Mesenchymal stem cell (in vitro differentiated cells and primary cell): ENCODE measurements around the gene EN2.

Experiments used
- DNase-seq: peaks from one replicate; pipeline ENCODE4 v3.0.0-alpha.2; 2013
- H2AFZ ChIP-seq: one replicate; pipeline ENCODE4 v1.6.1; 2013; ENCODE audit warnings: low read depth, mild to moderate bottlenecking, control low read depth, inconsistent platforms, low read length, moderate library complexity
- H2AK5ac ChIP-seq: 2 replicates; pipeline ENCODE4 v1.6.1; 2013; ENCODE audit warnings: low read length, moderate library complexity, mild to moderate bottlenecking, inconsistent platforms; ENCODE audit not compliant: severe bottlenecking
- H2BK120ac ChIP-seq: one replicate; pipeline ENCODE4 v1.6.1; 2013; ENCODE audit warnings: low read depth, mild to moderate bottlenecking, inconsistent platforms, low read length, moderate library complexity
- H2BK12ac ChIP-seq, 2 experiments: one replicate each; pipeline ENCODE4 v1.6.1; 2013; ENCODE audit warnings: inconsistent platforms in 2 of 2, low read length in 2 of 2, mild to moderate bottlenecking in 2 of 2, moderate library complexity in 2 of 2, control low read depth in 1 of 2
- H2BK15ac ChIP-seq: one replicate; pipeline ENCODE4 v1.6.1; 2013; ENCODE audit warnings: mild to moderate bottlenecking, low read depth, inconsistent platforms; ENCODE audit not compliant: poor library complexity, severe bottlenecking
- H2BK5ac ChIP-seq: 2 replicates; pipeline ENCODE4 v1.6.1; 2013; ENCODE audit warnings: low read depth, mild to moderate bottlenecking, low read length, control low read depth, inconsistent platforms; ENCODE audit not compliant: poor library complexity, severe bottlenecking
- H3K14ac ChIP-seq, 2 experiments: one replicate each; pipeline ENCODE4 v1.6.1; 2013; ENCODE audit warnings: inconsistent platforms in 2 of 2, low read length in 2 of 2, control low read depth in 1 of 2, mild to moderate bottlenecking in 1 of 2, moderate library complexity in 1 of 2
- H3K18ac ChIP-seq, 2 experiments: one replicate each; pipeline ENCODE4 v1.6.1; 2013; ENCODE audit warnings: inconsistent platforms in 2 of 2, low read length in 2 of 2, control low read depth in 1 of 2, low read depth in 1 of 2, mild to moderate bottlenecking in 1 of 2
- H3K23ac ChIP-seq, 2 experiments: one replicate each; pipeline ENCODE4 v1.6.1; 2013; ENCODE audit warnings: inconsistent platforms in 2 of 2, low read length in 2 of 2, mild to moderate bottlenecking in 2 of 2, moderate library complexity in 2 of 2, control low read depth in 1 of 2
- H3K27ac ChIP-seq: 2 replicates; pipeline ENCODE4 v1.5.1; 2013; ENCODE audit warnings: mild to moderate bottlenecking, moderate library complexity, low read length, control low read depth, inconsistent platforms; ENCODE audit not compliant: poor library complexity, severe bottlenecking
- H3K27me3 ChIP-seq, 2 experiments: 2 replicates each; pipeline versions ENCODE4 v1.6.1 to v1.7.0; 2013; ENCODE audit warnings: low read length in 2 of 2, mild to moderate bottlenecking in 2 of 2, moderate library complexity in 2 of 2, control low read depth in 1 of 2, inconsistent platforms in 1 of 2; ENCODE audit not compliant: control insufficient read depth in 1 of 2, insufficient read depth in 1 of 2
- H3K36me3 ChIP-seq, 2 experiments: 2 replicates each; pipeline versions ENCODE4 v1.6.1 to v1.7.0; 2013; ENCODE audit warnings: low read length in 2 of 2, control low read depth in 1 of 2, inconsistent platforms in 1 of 2, low read depth in 1 of 2, mild to moderate bottlenecking in 1 of 2; ENCODE audit not compliant: insufficient read depth in 2 of 2, control insufficient read depth in 1 of 2
- H3K4ac ChIP-seq, 2 experiments: one replicate each; pipeline ENCODE4 v1.6.1; 2013; ENCODE audit warnings: inconsistent platforms in 2 of 2, low read length in 2 of 2, mild to moderate bottlenecking in 2 of 2, moderate library complexity in 2 of 2, control low read depth in 1 of 2, low read depth in 1 of 2
- H3K4me1 ChIP-seq: 2 replicates; pipeline ENCODE4 v1.6.1; 2013; ENCODE audit warnings: low read depth, low read length, control low read depth; ENCODE audit not compliant: control insufficient read depth, insufficient read depth
- H3K4me2 ChIP-seq: 2 replicates; pipeline ENCODE4 v1.6.1; 2013; ENCODE audit warnings: low read length, mild to moderate bottlenecking, inconsistent platforms; ENCODE audit not compliant: poor library complexity, severe bottlenecking
- H3K4me3 ChIP-seq, 2 experiments: 2 replicates each; pipeline versions ENCODE4 v1.5.1 to v1.7.0; 2013; ENCODE audit warnings: low read length in 2 of 2, mild to moderate bottlenecking in 2 of 2, control low read depth in 1 of 2, low read depth in 1 of 2; ENCODE audit not compliant: insufficient read depth in 1 of 2
- H3K79me1 ChIP-seq: replicated peaks from 2 replicates; pipeline ENCODE4 v1.6.1; 2013; ENCODE audit warnings: mild to moderate bottlenecking, control low read depth, low read length, inconsistent platforms; ENCODE audit not compliant: poor library complexity, severe bottlenecking
- H3K9ac ChIP-seq: 2 replicates; pipeline ENCODE4 v1.7.0; 2013; ENCODE audit warnings: mild to moderate bottlenecking, low read length, moderate library complexity
- H3K9me3 ChIP-seq: 2 replicates; pipeline ENCODE4 v1.7.0; 2013; ENCODE audit warnings: mild to moderate bottlenecking, low read length; ENCODE audit not compliant: control insufficient read depth
- H4K8ac ChIP-seq: one replicate; pipeline ENCODE4 v1.6.1; 2013; ENCODE audit warnings: inconsistent platforms, mild to moderate bottlenecking, low read length, moderate library complexity
- H4K91ac ChIP-seq: one replicate; pipeline ENCODE4 v1.6.1; 2013; ENCODE audit warnings: mild to moderate bottlenecking, low read length, inconsistent platforms
- WGBS: methylation state at CpG from one replicate; pipeline ENCODE4 v1.1.7; 2013; ENCODE audit warnings: mixed read lengths; 5-methylcytosine and 5-hydroxymethylcytosine counted together

Gene EN2

GRCh38 chr7:155439311-155440017 lies 18.5 kb upstream of the EN2 start:
- H3K4ac ChIP-seq: no peak overlapping the region
- H3K4me3 ChIP-seq: no peak overlapping the region
- H4K8ac ChIP-seq: no peak overlapping the region
- H3K36me3 ChIP-seq: no peaks in the 10 kb centered on the region
- H2BK15ac ChIP-seq: no peak overlapping the region
- no peak overlapping the region for H2AFZ ChIP-seq
- peaks cover 62 to 70% of the 10 kb centered on the region in 2 experiments for H3K27me3 ChIP-seq
- H2BK12ac ChIP-seq: no peak overlapping the region
- no peak overlapping the region for H3K27ac ChIP-seq
- H3K18ac ChIP-seq: no peak overlapping the region
- DNase-seq: no peak
- 76% methylated on average over 20 of the region's 20 CpGs for WGBS
- no peak overlapping the region for H3K9ac ChIP-seq
- no peaks in the 10 kb centered on the region for H3K9me3 ChIP-seq
- H3K14ac ChIP-seq: no peak overlapping the region
- H4K91ac ChIP-seq: no peak overlapping the region
- no peak overlapping the region for H3K4me2 ChIP-seq
- H2BK120ac ChIP-seq: no peak overlapping the region
- no peak overlapping the region for H3K23ac ChIP-seq
- no peak overlapping the region for H2BK5ac ChIP-seq
- no peaks in the 10 kb centered on the region for H3K4me1 ChIP-seq
- H3K79me1 ChIP-seq: no peaks in the 10 kb centered on the region
- no peak overlapping the region for H2AK5ac ChIP-seq

DNA sequence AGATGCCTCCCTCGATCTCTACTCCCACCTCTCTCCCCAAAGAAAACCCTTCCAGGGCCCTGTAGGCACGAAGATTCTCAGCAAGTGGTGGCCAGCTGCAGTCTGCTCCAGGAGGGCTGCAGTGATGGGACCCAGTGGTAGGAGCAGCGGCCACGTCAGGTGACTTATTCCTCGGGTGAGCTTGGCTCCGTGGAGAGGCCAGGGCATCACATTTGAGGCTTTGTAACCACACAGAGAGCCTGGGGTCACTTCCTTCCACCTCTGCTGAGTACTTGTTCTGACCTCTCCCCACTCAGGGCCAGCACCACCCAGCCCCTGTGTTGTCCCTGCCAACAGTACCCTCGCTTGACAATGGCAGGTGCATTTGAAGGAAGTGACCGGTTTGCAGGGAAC lies 17.9 kb upstream of the EN2 start:
- Histone ChIP-seq H3K23ac (no peak overlapping the region), H3K36me3 (no peaks in the 10 kb centered on the region), H3K27ac (no peak overlapping the region), H3K4me1 (no peaks in the 10 kb centered on the region), H3K4ac (no peak overlapping the region), H3K4me2 (no peak overlapping the region), H3K79me1 (no peaks in the 10 kb centered on the region), H2BK12ac (no peak overlapping the region), H2AFZ (no peak overlapping the region), H3K14ac (no peak overlapping the region), H4K91ac (no peak overlapping the region), H4K8ac (no peak overlapping the region), H3K4me3 (no peak overlapping the region), H3K18ac (no peak overlapping the region), H3K9ac (no peak overlapping the region), H2BK120ac (no peak overlapping the region), H3K9me3 (no peaks in the 10 kb centered on the region), H2AK5ac (no peak overlapping the region), H2BK5ac (no peak overlapping the region), H3K27me3 (peaks cover 67 to 76% of the 10 kb centered on the region in 2 experiments), H2BK15ac (no peak overlapping the region)
- 72% methylated on average over 8 of the region's 8 CpGs for WGBS
- no peak for DNase-seq

DNA sequence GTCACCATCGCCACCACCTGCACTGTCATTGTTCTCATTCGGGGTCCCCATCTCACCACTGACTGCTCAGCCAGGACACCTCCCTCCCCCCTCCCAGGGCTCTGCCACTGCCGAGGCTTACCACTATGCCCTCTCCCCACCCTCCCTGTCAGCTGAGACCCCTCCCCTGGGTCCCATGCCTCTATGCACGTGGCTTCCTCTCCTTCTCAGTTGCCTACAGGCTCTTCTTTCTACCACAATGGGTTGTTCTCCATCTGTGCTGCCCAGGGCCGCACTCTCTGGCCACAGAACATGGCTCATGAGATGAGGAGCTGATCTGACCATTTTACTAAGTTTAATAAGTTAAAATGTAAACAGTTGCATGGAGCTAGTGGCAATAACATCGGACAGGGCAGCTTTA lies 16.1 kb upstream of the EN2 start:
- no peak overlapping the region for H3K27ac ChIP-seq
- H3K4me3 ChIP-seq: no peak overlapping the region
- no peak overlapping the region for H2AFZ ChIP-seq
- 63% methylated on average over 5 of the region's 6 CpGs for WGBS
- H3K9ac ChIP-seq: no peak overlapping the region
- no peak overlapping the region for H2BK120ac ChIP-seq
- no peak overlapping the region for H4K8ac ChIP-seq
- no peak overlapping the region for H2BK15ac ChIP-seq
- no peaks in the 10 kb centered on the region for H3K9me3 ChIP-seq
- H2BK5ac ChIP-seq: no peak overlapping the region
- no peak overlapping the region for H2AK5ac ChIP-seq
- H3K4me2 ChIP-seq: no peak overlapping the region
- no peak overlapping the region for H3K18ac ChIP-seq
- no peak overlapping the region for H3K4ac ChIP-seq
- H3K27me3 ChIP-seq: peaks cover 64 to 78% of the 10 kb centered on the region in 2 experiments
- no peaks in the 10 kb centered on the region for H3K79me1 ChIP-seq
- no peak overlapping the region for H3K23ac ChIP-seq
- no peaks in the 10 kb centered on the region for H3K36me3 ChIP-seq
- no peak overlapping the region for H3K14ac ChIP-seq
- no peak for DNase-seq
- no peak overlapping the region for H4K91ac ChIP-seq
- no peaks in the 10 kb centered on the region for H3K4me1 ChIP-seq
- no peak overlapping the region for H2BK12ac ChIP-seq

GRCh38 chr7:155444746-155445145 lies 13.2 kb upstream of the EN2 start:
- no peak for DNase-seq
- Histone ChIP-seq H3K9me3 (no peaks in the 10 kb centered on the region), H2AK5ac (no peak overlapping the region), H3K4ac (no peak overlapping the region), H2BK15ac (no peak overlapping the region), H3K18ac (no peak overlapping the region), H3K4me1 (peaks cover 11% of the 10 kb centered on the region), H2AFZ (no peak overlapping the region), H3K23ac (no peak overlapping the region), H3K27me3 (peaks cover 66 to 84% of the 10 kb centered on the region in 2 experiments), H4K8ac (no peak overlapping the region), H3K4me2 (no peak overlapping the region), H2BK5ac (no peak overlapping the region), H3K27ac (no peak overlapping the region), H3K79me1 (no peaks in the 10 kb centered on the region), H3K14ac (no peak overlapping the region), H2BK12ac (no peak overlapping the region), H3K36me3 (no peaks in the 10 kb centered on the region), H2BK120ac (no peak overlapping the region), H3K9ac (no peak overlapping the region), H3K4me3 (no peak overlapping the region), H4K91ac (no peak overlapping the region)
- 83% methylated on average over 7 of the region's 8 CpGs for WGBS
